Osteocyte (in vitro differentiated cells): ENCODE data around the gene DNAJC8. TPM values are rescaled to one million over a fixed set of nuclear protein-coding genes. Genes with fewer than 3 reads are reported as not detected.
A peak's percentile ranks its signal among the peaks of the same experiment; 100 is the strongest.

Source experiments
- DNase-seq: peaks from one replicate; pipeline ENCODE4 v3.0.0; 2021; ENCODE audit warnings: mixed read lengths; ENCODE audit not compliant: unreplicated experiment; ENCODE audit errors: extremely low spot score
- H3K27ac Mint-ChIP-seq: one replicate; pipeline ENCODE4 v1.8.0; 2021; ENCODE audit warnings: mild to moderate bottlenecking, mixed read lengths; ENCODE audit not compliant: unreplicated experiment
- H3K27me3 Mint-ChIP-seq: one replicate; pipeline ENCODE4 v1.8.0; 2021; ENCODE audit warnings: mixed read lengths; ENCODE audit not compliant: unreplicated experiment
- H3K36me3 Mint-ChIP-seq: one replicate; pipeline ENCODE4 v1.8.0; 2021; ENCODE audit warnings: mixed read lengths; ENCODE audit not compliant: unreplicated experiment
- H3K4me1 Mint-ChIP-seq: one replicate; pipeline ENCODE4 v1.8.0; 2021; ENCODE audit warnings: mixed read lengths; ENCODE audit not compliant: unreplicated experiment
- H3K4me3 Mint-ChIP-seq: one replicate; pipeline ENCODE4 v1.8.0; 2021; ENCODE audit warnings: mild to moderate bottlenecking, moderate library complexity, mixed read lengths; ENCODE audit not compliant: unreplicated experiment
- H3K9me3 Mint-ChIP-seq: one replicate; pipeline ENCODE4 v1.8.0; 2021; ENCODE audit warnings: mixed read lengths; ENCODE audit not compliant: unreplicated experiment
- total RNA-seq: library from RNA; stranded (reverse); gene quantifications from 2 replicates; pipeline ENCODE4 v1.2.1, GENCODE V29; 2021
- TF ChIP-seq, protein P1 (sequence below): fragments of 200-600 bp; sonication (generic); IDR thresholded peaks from 2 replicates; pipeline ENCODE4 v1.5.0; 2021; ENCODE audit warnings: antibody characterized with exemption, mild to moderate bottlenecking, moderate library complexity

Gene DNAJC8
- total RNA-seq, 1 donor from 2014 or later = 92.2 TPM

DNA sequence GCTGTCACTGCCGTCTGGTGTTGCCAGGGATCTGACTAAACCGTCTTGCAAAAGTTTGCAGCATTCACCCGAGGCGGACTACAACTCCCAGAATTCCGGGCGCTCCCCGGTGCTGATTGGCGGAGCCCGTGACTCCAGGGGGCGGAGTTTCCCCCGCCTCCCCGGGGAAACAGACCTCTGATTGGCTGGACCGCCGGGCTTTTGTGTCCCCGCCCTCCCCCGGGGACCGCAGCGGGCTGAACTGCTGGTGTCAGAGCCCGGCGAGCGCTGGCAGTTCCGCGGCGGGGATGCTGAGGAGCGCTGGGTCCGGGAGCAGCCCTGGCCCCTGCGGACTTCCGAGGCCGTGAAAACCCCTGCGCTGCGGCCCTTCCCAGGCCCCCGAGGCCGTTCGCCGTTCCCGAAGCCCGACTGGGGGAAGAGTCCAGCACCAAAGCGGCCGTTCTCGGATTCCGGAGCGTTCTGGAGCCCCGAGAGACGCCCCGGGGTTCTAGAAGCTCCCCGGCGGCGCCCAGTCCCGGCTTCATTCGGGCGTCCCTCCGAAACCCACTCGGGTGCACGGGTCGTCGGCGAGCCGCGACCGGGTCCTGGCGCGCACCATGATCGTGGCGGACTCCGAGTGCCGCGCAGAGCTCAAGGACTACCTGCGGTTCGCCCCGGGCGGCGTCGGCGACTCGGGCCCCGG is 26.6 kb upstream of the DNAJC8 start, which contains the start of gene SESN2:
TSS of gene SESN2 (plus strand) at position 267 of the 682 bp plus-strand sequence. CDS start at position 597, 330 bp downstream.
- peak within 1 kb of the TSS; percentile 88 for H3K27ac Mint-ChIP-seq
- DNase-seq = peak; percentile 100
- TF ChIP-seq, protein P1, sequence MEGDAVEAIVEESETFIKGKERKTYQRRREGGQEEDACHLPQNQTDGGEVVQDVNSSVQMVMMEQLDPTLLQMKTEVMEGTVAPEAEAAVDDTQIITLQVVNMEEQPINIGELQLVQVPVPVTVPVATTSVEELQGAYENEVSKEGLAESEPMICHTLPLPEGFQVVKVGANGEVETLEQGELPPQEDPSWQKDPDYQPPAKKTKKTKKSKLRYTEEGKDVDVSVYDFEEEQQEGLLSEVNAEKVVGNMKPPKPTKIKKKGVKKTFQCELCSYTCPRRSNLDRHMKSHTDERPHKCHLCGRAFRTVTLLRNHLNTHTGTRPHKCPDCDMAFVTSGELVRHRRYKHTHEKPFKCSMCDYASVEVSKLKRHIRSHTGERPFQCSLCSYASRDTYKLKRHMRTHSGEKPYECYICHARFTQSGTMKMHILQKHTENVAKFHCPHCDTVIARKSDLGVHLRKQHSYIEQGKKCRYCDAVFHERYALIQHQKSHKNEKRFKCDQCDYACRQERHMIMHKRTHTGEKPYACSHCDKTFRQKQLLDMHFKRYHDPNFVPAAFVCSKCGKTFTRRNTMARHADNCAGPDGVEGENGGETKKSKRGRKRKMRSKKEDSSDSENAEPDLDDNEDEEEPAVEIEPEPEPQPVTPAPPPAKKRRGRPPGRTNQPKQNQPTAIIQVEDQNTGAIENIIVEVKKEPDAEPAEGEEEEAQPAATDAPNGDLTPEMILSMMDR = no peak
- H3K36me3 Mint-ChIP-seq = no peaks in the 10 kb centered on the region
- peaks cover 44% of the 10 kb centered on the region for H3K4me1 Mint-ChIP-seq
- peak within 1 kb of the TSS; percentile 76 for H3K4me3 Mint-ChIP-seq
- no peaks in the 10 kb centered on the region for H3K9me3 Mint-ChIP-seq
- peaks cover 4% of the 10 kb centered on the region for H3K27me3 Mint-ChIP-seq

DNA sequence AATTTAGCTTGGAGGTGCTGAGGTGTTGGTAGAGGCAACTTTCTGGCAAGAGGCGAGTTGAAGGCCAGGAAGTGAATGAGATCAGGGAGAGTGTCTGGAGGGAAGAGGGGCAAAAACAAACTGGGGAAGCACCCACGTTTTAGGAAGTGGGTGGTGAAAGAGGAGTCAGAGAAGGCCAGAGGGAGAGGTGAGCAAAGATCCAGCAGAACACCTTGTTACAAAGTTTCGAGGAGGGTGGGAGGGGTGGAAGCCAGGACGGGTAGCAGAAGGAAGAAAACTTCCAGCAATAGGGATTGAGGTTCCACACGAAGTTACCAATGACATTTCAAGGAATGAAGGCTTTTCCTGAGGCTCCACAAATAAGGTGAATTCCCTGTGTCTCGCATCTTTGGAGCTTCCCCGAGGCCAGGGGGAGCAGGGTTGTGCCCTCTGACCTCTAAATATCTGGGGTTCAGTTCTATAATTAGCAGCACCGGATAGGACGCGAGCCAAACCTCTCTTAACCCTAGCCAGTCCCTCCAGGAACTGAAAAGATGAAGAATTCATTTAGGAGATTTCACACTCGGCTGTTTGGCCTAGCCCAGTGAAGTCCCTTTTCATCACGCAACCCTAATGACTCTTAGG is 25.9 kb upstream of the DNAJC8 start:
- H3K36me3 Mint-ChIP-seq = no peaks in the 10 kb centered on the region
- H3K27ac Mint-ChIP-seq = peak overlapping the region; percentile 88
- peaks cover 4% of the 10 kb centered on the region for H3K27me3 Mint-ChIP-seq
- peaks cover 39% of the 10 kb centered on the region for H3K4me1 Mint-ChIP-seq
- peak overlapping the region; percentile 76 for H3K4me3 Mint-ChIP-seq
- H3K9me3 Mint-ChIP-seq = no peaks in the 10 kb centered on the region
- no peak for DNase-seq
- TF ChIP-seq, protein P1 = no peak

DNA sequence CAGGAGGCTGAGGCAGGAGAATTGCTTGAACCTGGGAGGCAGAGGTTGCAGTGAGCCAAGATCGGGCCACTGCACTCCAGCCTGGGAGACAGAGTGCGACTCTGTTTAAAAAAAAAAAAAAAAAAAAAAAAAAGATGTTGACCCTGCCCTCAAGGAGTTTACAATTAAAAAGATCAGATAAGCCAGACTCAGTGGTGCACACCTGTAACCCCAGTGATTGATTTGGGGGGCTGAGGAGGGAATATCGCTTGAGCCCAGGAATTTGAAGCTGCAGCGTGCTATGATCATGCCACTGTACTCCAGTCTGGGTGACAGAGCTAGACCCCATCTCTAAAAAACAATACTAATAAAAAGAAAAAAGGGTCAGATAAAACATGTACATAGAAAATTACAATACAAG is 24.9 kb upstream of the DNAJC8 start:
- Mint-ChIP-seq H3K36me3 (no peaks in the 10 kb centered on the region), H3K4me3 (no peak overlapping the region), H3K9me3 (no peaks in the 10 kb centered on the region), H3K27me3 (peaks cover 4% of the 10 kb centered on the region), H3K4me1 (peaks cover 33% of the 10 kb centered on the region), H3K27ac (peak overlapping the region; percentile 88)
- TF ChIP-seq, protein P1 = no peak
- DNase-seq = no peak

DNA sequence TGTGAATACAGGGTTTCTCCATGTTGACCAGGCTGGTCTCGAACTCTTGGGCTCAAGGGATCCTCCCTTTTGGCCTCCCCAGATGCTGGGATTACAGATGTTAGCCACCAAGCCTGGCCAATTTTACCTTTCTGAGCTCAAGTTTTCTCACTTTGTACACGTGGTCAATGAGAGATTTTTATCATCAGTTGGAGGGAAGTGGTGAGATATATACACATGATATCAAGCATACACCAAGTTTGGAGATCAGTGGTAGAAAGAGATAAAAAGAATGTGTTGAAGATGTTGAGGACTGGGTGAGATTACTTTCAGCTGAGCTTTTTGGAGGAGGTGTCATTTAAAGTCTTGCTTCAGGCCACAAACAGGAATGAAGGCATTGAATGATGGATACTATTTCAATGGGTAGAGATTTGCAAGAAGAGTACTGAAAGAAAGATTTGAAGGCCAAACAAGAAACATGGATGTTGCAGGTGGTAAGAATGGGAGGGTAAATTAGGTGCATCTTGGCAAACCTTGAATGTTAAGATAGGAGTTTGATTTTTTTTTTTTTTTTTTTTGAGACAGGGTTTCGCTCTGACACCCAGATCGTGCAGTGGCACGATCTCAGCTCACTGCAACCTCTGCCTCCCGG is 23.5 kb upstream of the DNAJC8 start:
- peaks cover 21% of the 10 kb centered on the region for H3K4me1 Mint-ChIP-seq
- no peak for DNase-seq
- H3K27ac Mint-ChIP-seq = no peak overlapping the region
- H3K27me3 Mint-ChIP-seq = peaks cover 4% of the 10 kb centered on the region
- no peak overlapping the region for H3K4me3 Mint-ChIP-seq
- H3K9me3 Mint-ChIP-seq = no peaks in the 10 kb centered on the region
- TF ChIP-seq, protein P1 = no peak
- no peaks in the 10 kb centered on the region for H3K36me3 Mint-ChIP-seq

DNA sequence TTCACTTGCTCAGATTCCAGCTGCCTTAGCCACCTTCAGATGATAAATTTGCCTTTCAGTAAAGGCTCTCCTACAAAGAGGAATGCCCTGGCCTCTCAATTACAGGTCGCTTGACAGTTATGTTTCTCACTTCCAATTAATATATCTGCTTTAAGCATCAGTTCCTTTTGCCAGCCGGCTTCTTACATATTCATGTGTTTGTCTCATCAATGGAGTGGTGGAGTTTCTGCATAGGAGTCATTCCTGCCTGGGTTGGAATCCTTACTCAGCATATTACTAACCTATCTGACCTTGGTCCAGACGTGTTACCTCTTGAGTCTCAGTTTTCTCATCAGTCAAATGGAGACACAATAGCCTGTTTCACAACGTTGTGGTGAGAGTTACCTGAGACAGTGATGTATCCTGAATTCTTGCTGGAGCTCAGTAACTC is 17.1 kb upstream of the DNAJC8 start:
- no peak overlapping the region for H3K4me3 Mint-ChIP-seq
- no peaks in the 10 kb centered on the region for H3K27me3 Mint-ChIP-seq
- TF ChIP-seq, protein P1 = no peak
- no peak overlapping the region for H3K27ac Mint-ChIP-seq
- DNase-seq = no peak
- H3K9me3 Mint-ChIP-seq = no peaks in the 10 kb centered on the region
- H3K36me3 Mint-ChIP-seq = no peaks in the 10 kb centered on the region
- peaks cover 28% of the 10 kb centered on the region for H3K4me1 Mint-ChIP-seq
